K562 treated with DMSO at 1 percent for 48 hours (cell line): ENCODE measurements around the gene GPANK1. TPM values are rescaled to one million over a fixed set of nuclear protein-coding genes. Genes with fewer than 3 reads are reported as not detected.

Source experiments
- total RNA-seq: library from RNA; unstranded; fragments of 300-600 nt; gene quantifications from 2 replicates; pipeline ENCODE4 v1.2.3, GENCODE V29; 2022; ENCODE audit warnings: low replicate concordance; ENCODE audit errors: extremely low read depth

GPANK1 gene
- total RNA-seq = not detected in 2 replicates

GRCh38 chr6:31664790-31665500 is at the start of gene GPANK1:
GPANK1 (minus strand) TSS chr6:31664997; CDS start chr6:31664478, 519 bp downstream.

GRCh38 chr6:31706599-31706998 is 41.8 kb upstream of the GPANK1 start, which contains the start of gene LY6G6F:
LY6G6F (plus strand) TSS chr6:31706866; CDS start chr6:31706907, 41 bp downstream.

GRCh38 chr6:31702819-31703716 is 38.3 kb upstream of the GPANK1 start, which contains the start of gene ABHD16A:
ABHD16A (minus strand) TSS chr6:31703324; CDS start chr6:31703281, 43 bp downstream.

GRCh38 chr6:31680226-31681134 is 15.7 kb upstream of the GPANK1 start, which contains the start of gene LY6G5C:
LY6G5C (minus strand) TSS chr6:31681067; CDS start chr6:31680373, 694 bp downstream.

GRCh38 chr6:31669676-31670075 is 4.9 kb upstream of the GPANK1 start, which contains the start of gene LY6G5B:
LY6G5B (plus strand) TSS chr6:31669976; CDS start chr6:31670951, 975 bp downstream.

GRCh38 chr6:31665501-31666336 is 922 bp upstream of the GPANK1 start, which contains the start of gene CSNK2B:
CSNK2B (plus strand) TSS chr6:31666080; CDS start chr6:31666832, 752 bp downstream.

GRCh38 chr6:31660381-31661261 is 4.2 kb downstream of the GPANK1 start, which contains the start of gene C6orf47:
C6orf47 (minus strand) TSS chr6:31660778; CDS start chr6:31659947, 831 bp downstream.

GRCh38 chr6:31655349-31656237 is 9.2 kb downstream of the GPANK1 start, which contains the start of gene APOM:
APOM (plus strand) TSS chr6:31655894; CDS start chr6:31655967, 73 bp downstream.

GRCh38 chr6:31620586-31621319 is 44.0 kb downstream of the GPANK1 start, which contains the start of gene PRRC2A:
PRRC2A (plus strand) TSS chr6:31620715; CDS start chr6:31622790, 2,075 bp downstream.

GRCh38 chr6:31614684-31615578 is 49.9 kb downstream of the GPANK1 start, which contains the start of gene AIF1:
AIF1 (plus strand) TSS chr6:31615234; CDS start chr6:31615330, 96 bp downstream.

Other genes with a start within 250 kb of the GPANK1 start
- not detected in 2 replicates for gene MICB, start 166.9 kb downstream of the GPANK1 start, total RNA-seq
- not detected in 2 replicates for gene MCCD1, start 136.0 kb downstream of the GPANK1 start, total RNA-seq
- not detected in 2 replicates for gene DDX39B, start 123.0 kb downstream of the GPANK1 start, total RNA-seq
- not detected in 2 replicates for gene ATP6V1G2, start 118.4 kb downstream of the GPANK1 start, total RNA-seq
- gene NFKBIL1, start 117.4 kb downstream of the GPANK1 start, total RNA-seq = not detected in 2 replicates
- not detected in 2 replicates for gene LTA, start 92.7 kb downstream of the GPANK1 start, total RNA-seq
- not detected in 2 replicates for gene TNF, start 89.4 kb downstream of the GPANK1 start, total RNA-seq
- not detected in 2 replicates for gene LTB, start 82.6 kb downstream of the GPANK1 start, total RNA-seq
- gene LST1, start 78.7 kb downstream of the GPANK1 start, total RNA-seq = not detected in 2 replicates
- not detected in 2 replicates for gene NCR3, start 72.0 kb downstream of the GPANK1 start, total RNA-seq
- not detected in 2 replicates for gene AIF1, start 49.8 kb downstream of the GPANK1 start, total RNA-seq
- 599 TPM in 1 of 2 replicates, not detected in the other for gene PRRC2A, start 44.3 kb downstream of the GPANK1 start, total RNA-seq
- 212 TPM in 1 of 2 replicates, not detected in the other for gene BAG6, start 12.3 kb downstream of the GPANK1 start, total RNA-seq
- not detected in 2 replicates for gene APOM, start 9.1 kb downstream of the GPANK1 start, total RNA-seq
- not detected in 2 replicates for gene C6orf47, start 4.2 kb downstream of the GPANK1 start, total RNA-seq
- gene CSNK2B, start 1.1 kb upstream of the GPANK1 start, total RNA-seq = 596 TPM in 1 of 2 replicates, not detected in the other
- not detected in 2 replicates for gene LY6G5B, start 5.0 kb upstream of the GPANK1 start, total RNA-seq
- not detected in 2 replicates for gene LY6G5C, start 16.1 kb upstream of the GPANK1 start, total RNA-seq
- gene ABHD16A, start 38.3 kb upstream of the GPANK1 start, total RNA-seq = not detected in 2 replicates
- gene LY6G6F, start 41.9 kb upstream of the GPANK1 start, total RNA-seq = not detected in 2 replicates
- gene LY6G6D, start 50.4 kb upstream of the GPANK1 start, total RNA-seq = not detected in 2 replicates
- gene LY6G6C, start 56.7 kb upstream of the GPANK1 start, total RNA-seq = not detected in 2 replicates
- gene MPIG6B, start 58.4 kb upstream of the GPANK1 start, total RNA-seq = not detected in 2 replicates
- gene DDAH2, start 64.3 kb upstream of the GPANK1 start, total RNA-seq = not detected in 2 replicates
- 1,281 TPM in 1 of 2 replicates, not detected in the other for gene CLIC1, start 71.5 kb upstream of the GPANK1 start, total RNA-seq
- not detected in 2 replicates for gene MSH5, start 75.0 kb upstream of the GPANK1 start, total RNA-seq
- gene SAPCD1, start 97.7 kb upstream of the GPANK1 start, total RNA-seq = not detected in 2 replicates
- not detected in 2 replicates for gene VWA7, start 112.3 kb upstream of the GPANK1 start, total RNA-seq
- 668 TPM in 1 of 2 replicates, not detected in the other for gene VARS1, start 130.8 kb upstream of the GPANK1 start, total RNA-seq
- not detected in 2 replicates for gene LSM2, start 142.0 kb upstream of the GPANK1 start, total RNA-seq
- gene HSPA1L, start 150.3 kb upstream of the GPANK1 start, total RNA-seq = not detected in 2 replicates
- not detected in 2 replicates for gene HSPA1A, start 150.5 kb upstream of the GPANK1 start, total RNA-seq
- gene HSPA1B, start 162.7 kb upstream of the GPANK1 start, total RNA-seq = 760 TPM in 1 of 2 replicates, not detected in the other
- gene NEU1, start 197.8 kb upstream of the GPANK1 start, total RNA-seq = 455 TPM in 1 of 2 replicates, not detected in the other
- not detected in 2 replicates for gene SLC44A4, start 214.0 kb upstream of the GPANK1 start, total RNA-seq
- not detected in 2 replicates for gene EHMT2, start 232.7 kb upstream of the GPANK1 start, total RNA-seq
- not detected in 2 replicates for gene ZBTB12, start 237.1 kb upstream of the GPANK1 start, total RNA-seq